GM18868 (cell line): ENCODE results near the gene PLCL1.

Experiments used
- ATAC-seq: cut with Tn5 transposase; IDR thresholded peaks from one replicate; pipeline ENCODE4 v1.9.1; 2021; ENCODE audit warnings: mild to moderate bottlenecking, moderate library complexity; ENCODE audit not compliant: unreplicated experiment

The PLCL1 gene

DNA sequence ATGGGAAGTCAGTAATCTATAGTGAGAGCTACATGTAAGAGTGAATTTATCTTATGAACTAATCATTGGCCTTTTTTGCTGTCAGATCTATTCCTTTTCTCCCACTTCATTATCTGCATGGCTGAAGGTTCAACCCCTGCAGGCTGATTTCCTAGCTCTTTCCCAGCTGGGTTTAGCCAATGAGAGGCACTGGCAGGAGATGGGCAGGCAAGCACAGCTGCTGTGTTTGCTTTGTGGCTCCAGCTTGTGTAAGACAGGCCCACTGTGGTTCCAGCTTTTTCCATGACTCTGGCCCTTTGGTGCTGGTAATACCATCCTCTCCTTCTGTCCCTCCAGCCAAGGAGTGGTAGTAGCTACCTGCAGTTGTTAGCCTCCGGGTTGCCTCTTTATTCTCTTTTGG is 248.8 kb downstream of the PLCL1 start:
- ATAC-seq = no peak

DNA sequence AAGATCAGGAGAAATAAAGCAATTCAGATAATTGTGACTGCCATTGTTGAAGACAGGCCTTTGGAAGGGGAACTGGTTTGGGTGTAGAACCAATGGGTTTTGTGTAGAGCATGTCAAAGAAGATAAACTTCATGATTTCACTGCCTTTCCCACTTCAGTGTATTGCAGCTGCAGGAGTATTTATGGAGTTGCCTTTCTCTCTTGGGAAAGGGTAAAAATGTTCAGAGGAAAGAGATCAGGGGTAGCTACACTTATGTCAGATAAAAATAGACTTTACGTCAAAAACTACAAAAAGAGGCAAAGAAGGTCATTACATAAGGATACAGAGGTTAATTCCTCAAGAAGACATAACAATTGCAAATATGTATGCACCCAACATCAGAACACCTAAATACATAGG is 249.4 kb downstream of the PLCL1 start:
- no peak for ATAC-seq

DNA sequence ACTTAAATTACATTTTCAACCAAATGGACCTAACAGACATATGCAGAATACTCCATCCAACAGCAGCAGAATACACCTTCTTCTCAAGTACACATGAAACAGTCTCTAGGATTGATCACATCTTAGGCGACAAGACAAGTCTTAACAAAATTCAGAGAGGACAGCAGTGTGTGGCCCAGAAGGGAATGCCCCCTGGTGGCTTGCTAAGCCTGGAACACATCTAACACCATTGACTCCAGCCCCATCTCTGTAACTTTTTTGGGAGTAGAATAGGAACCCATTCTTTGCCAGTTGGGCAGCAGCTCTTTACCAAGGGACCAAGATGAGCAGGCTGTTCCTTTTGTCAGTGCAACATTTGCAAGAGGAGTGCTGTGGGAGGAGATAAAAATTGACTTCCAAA is 249.9 kb downstream of the PLCL1 start:
- ATAC-seq = peak; percentile 97

DNA sequence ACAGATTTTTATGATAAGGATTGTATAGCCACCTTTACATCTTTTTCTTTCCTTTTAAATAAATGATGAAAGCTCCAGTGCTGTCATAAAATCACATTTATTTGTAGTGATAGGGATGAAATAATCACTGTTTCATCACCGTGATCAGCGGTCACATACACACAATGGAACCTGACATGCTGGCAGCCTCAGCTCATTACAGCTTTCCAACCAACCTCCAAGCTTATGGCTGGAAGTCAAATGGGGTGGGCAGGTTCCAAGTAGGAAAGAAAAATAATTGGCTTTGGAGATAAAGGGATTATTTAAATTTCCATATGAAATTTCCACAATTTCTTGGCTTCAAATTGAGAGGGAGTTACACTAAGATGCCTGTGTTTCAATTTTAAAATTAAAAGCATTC is 251.3 kb downstream of the PLCL1 start:
- no peak for ATAC-seq

DNA sequence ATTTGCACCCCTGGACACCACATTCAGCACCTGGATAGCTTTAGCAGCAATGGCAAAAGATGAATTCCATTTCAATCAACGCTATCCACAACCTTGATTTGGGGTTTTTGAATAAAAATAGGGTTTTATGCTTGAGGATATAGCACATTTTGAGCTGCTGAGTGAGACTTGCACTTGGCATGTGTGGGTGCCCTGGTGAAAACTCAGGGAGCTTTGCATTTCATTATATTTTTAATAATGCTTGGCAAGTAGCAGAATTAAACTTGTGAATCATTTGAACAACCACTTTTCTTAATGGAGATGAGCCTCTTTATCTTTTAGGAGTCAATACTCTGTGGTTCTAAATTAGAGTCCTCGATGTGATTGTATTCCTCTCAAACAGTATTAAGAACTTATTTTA is 252.4 kb downstream of the PLCL1 start:
- ATAC-seq = no peak

DNA sequence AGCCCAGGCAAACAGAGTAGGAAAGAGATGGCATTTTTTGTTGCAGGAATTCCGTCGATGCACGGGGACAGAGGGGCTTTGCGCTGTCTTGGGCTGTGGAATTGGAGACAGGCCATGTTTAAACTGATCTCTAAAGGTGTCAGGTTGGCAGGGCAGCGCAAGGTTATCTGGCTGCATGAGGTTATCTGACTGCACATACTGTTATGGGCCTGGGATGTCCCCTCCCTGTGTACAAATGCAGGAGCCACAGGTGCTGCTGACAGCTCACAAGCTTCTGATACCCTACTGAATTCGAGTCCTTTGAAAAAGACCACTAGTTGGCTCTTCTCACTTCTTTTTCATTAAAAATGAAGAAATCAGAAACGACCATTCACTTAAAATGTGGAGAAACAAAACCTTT is 255.4 kb downstream of the PLCL1 start:
- no peak for ATAC-seq

DNA sequence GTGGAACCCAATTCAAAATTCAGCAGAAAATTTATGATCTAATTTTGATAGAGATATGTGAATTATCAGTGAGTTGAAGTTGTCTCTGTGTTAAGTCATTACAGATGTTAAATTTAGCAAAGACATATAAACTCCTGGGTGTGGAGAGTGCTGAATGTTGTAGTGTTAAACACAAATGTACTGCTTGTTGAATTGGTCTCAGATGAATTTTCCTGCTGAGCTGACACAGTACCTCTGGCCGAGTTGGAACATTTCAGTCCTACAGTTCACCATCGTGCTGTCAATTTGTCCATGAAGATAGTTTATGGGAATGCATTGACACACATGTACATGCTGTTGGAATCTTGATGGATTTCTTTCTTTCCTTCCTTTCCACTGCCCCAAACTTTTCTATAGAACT is 255.9 kb downstream of the PLCL1 start:
- no peak for ATAC-seq

DNA sequence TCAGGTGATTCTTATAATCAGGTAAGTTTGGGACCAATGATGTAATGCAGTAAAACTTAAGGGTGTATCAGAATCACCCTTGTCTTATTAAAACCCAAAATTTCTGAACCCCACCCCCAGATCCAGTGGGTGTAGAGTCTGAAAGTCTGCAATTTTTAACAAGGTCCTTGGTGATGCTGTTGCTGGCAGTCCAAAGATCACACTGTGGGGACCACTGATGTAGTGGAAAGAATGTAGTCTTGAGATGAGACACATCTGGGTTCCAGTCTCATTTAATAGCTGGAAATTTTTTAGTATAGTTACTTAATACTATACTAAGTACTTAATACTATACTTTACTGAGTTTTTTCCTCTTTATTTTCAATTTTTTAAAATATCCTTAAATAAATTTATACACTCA is 258.4 kb downstream of the PLCL1 start:
- no peak for ATAC-seq

DNA sequence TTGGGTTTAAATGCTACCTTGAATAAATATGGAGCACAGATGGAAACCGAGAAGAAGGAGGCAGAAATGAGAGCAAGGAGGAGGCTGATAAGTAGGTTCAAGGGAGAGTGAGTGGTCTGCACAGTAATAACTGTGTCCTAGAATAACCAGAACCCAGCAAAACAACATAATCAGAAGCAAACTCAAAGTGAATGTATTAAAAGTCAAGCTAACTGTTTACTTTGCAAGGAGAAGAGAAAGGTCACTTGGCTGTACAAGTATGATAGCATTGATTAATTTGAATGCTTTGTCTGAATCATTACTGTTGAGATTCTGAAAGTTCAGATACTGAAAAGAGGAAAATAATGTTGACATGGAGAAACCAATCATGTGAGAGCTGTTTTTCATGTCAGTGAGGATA is 258.8 kb downstream of the PLCL1 start:
- ATAC-seq = no peak

DNA sequence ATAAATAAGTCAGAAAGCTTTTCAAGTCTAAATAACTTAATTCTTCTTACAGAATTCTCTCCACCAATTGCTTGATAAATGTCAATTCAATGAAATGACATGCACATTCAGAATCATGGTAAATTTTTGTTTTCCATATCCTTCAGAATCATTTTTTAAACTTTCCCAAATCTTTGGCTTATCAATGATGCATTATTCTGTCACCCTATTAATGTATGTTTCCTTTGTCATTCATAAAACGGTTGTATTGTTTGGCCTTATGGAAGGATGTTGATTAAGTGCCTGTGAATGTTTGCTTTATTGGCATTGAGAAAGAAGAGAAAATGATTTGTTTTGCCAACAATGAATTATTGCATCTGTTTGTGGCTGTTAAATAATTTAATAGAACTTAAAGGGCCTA is 260.9 kb downstream of the PLCL1 start:
- ATAC-seq = no peak

DNA sequence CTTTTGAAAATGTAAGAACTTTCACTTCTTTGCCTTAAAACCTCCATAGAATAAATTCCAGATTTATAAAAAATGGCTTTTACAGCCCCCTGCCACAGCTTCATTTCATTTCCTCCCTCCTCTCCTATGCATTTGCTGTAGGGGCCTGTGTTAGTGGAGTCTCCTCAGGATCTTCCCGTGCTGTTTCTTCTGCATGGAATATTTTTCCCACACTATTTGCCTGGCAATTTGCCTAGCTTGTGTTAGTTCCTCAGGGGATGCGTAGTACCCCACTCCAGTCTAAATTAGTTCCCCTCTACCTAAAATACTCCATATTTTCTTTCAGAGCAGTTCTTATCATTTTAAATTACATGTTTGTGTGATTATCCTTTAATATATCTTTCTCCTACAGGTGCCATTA is 262.2 kb downstream of the PLCL1 start:
- no peak for ATAC-seq

DNA sequence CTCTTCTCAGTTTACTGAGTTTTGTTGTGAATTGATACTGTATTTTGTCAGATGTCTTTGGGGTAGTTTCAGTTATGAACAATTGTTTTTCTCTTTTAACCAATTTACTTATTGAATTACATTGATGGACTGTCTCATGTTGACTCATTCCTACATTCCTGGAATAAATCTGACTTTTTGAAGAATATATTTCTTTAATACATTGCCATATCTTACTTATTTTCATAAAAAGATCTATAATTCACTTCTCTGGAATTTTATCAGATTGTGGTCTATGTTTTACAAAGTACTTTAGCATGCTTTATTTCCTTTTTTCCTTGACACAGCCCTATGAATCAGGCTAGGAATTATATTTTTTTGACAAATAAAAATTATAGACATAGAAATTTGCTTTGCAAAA is 268.3 kb downstream of the PLCL1 start:
- ATAC-seq = no peak

DNA sequence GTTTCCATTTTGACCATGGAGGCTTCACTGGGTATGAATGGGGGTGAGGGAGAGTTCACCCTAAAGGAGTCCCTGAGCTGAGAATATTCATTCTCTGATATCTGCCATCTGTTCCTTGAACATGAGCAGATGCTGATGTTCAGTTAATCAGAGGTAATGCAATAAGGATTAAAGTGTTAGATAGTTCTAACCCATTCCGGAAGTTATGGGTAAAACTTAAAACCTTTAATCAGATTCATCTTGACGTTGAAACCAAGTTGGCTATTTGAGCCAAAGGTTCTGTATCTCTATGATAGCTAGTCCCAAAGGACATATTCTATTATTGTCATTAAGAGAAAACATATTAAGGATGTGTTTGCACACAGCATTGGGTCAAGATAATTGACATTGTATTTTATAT is 268.9 kb downstream of the PLCL1 start:
- no peak for ATAC-seq

DNA sequence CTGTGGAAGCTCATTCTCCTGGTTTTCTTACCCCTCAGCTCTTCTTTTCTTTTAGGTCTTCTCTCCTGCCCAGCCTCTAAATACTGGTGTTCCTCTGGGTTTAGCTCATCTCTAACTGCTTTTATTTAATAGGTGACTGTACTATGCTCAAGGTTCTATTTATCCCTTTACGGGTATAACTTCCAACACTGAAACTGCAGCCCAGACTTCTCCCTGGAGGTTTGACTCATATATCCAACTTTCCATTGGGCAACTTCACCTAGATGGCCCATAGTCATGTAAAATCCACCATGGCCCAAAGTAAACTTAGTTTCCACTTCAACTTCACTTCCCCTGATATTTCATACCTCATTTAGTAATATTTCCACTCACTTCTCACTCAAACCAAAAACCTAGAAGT is 273.1 kb downstream of the PLCL1 start:
- no peak for ATAC-seq

DNA sequence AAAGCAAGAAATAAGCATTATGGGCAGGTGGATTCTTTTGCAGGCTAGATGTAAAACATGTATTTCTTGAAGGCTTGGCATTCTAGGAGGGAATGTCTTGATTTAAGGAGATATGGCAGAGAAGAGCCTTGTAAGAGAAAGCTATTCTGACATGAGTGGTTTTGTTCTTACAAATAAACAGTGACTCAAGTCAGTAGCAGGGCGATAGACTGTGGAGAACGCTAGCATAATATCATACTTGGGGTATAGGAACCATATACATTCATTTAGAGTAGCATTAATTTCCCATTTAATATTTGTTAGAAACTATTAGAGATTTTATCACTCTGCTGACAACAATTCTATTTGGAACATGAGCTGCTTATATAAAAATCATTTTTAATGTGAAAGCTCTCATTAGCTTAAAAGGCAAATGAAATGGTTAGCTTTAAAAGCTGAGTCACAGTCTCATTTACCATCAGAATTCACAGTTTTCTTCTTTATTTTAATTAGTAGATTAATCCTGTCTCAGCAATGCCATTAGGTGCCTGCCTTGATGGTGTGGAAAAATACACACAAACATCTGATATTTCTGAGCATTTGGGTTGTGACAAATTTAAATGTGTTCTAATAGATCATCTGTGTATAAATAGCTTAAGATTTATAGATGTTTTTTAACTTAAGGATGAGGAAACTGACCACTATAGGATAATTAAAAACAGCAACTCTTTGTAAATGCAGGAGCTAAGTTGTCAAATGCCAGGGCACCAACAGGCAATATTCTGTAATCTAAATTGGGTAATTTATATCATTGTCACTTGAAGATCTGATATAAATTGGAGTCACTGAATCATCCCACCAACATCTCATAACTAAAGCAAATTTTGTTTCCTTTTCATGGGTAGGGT is 276.7 kb downstream of the PLCL1 start:
- ATAC-seq = peak; percentile 82

DNA sequence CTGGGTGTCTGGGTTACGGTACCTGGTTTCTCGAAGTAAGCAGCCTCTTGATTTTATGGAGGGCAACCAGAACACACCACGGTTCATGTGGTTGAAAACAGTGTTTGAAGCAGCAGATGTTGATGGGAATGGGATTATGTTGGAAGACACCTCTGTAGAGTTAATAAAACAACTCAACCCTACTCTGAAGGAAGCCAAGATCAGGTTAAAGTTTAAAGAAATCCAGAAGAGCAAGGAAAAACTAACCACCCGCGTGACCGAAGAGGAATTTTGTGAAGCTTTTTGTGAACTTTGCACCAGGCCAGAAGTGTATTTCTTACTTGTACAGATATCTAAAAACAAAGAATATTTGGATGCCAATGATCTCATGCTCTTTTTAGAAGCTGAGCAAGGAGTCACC is 279.8 kb downstream of the PLCL1 start:
- no peak for ATAC-seq

DNA sequence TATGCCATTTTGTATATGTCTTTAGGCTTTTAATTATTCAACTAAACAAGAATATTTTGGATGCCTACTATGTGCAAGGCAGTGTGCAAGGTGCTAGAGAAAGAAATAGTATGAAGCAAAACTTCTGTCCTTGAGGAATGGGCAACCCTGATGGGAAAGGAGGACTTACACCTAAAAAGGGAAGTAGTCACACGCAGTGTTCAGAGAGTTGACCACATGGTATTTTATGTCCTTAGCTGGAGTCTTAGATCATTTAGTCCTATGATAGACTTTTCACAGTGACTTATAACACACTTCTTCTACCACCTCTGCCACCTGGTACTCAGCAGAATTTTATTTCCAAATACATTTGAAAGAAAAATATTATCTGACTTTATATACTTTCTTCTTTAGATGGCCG is 291.6 kb downstream of the PLCL1 start:
- peak; percentile 47 for ATAC-seq

DNA sequence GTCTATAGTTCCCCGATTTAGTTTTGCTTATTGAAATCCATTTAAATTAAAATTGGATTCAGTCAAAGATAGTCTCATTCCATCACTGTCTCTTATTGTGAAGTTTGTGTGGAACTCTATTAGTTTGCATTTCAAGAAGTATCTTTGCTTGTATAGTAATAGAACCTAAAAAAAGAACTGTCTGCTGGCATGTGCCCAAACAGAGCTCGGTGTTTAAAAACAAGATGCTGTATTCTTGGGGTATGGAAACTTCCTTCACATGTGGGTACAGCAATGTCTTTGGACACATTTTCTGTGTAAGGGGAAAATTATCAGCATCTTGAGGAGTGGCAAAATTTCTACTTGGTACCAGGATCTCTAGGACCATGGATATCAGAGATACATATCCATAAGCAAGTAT is 292.6 kb downstream of the PLCL1 start:
- no peak for ATAC-seq

DNA sequence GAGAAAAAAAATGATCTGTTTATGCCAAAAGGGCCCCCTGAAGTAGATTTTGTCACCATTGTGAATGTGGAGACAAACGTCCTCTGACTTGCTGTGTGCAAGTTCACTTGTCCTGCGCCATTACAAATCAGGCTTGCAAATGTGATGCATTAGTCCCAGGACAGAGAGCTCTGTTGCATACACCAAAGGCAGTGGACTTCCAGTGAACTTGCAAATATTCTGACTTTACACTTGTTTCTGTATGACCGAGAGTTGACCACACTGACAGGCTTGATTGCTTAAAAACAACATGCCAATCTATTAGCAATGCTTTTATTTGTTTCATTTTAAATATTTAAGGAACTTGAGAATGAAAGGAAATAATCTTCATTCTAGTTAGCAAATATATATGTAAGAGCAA is 293.2 kb downstream of the PLCL1 start:
- ATAC-seq = peak; percentile 81

DNA sequence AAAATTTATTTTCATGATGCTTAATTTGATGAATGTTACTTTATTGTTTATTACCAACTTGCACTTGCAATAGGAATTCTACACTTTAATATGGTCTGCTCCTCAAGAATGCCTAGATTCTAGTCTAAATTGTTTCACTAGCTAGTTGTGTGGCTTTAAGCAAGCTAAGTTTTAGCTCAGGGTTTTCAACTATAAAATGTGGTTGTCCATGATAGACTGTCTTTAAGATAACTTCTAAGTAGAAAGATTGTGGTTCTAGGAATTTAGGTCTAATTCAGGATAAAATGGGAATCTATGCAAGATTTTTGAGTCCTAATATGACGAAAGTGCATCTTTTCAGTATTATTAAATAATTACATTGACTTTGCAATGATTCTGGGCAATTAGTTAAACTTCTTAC is 294.0 kb downstream of the PLCL1 start:
- ATAC-seq = no peak

DNA sequence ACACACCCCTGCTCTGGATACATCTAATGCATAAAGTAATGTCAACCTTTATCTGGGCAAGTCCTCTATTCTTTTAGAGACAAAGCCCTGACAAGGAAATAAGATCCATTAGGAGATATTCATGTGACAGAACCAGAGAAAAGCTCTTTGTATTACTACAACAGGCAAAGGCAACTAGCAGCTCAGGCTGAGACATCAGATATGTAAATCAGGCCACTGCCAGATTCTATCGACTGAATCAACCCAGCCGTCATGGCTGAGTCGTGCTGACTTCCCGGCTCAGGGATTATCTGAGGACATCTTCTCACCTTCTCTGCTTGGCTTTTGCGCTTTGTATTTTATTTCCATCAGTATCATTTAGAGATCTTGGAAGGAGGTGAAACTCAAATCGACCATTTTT is 294.5 kb downstream of the PLCL1 start:
- ATAC-seq = no peak

DNA sequence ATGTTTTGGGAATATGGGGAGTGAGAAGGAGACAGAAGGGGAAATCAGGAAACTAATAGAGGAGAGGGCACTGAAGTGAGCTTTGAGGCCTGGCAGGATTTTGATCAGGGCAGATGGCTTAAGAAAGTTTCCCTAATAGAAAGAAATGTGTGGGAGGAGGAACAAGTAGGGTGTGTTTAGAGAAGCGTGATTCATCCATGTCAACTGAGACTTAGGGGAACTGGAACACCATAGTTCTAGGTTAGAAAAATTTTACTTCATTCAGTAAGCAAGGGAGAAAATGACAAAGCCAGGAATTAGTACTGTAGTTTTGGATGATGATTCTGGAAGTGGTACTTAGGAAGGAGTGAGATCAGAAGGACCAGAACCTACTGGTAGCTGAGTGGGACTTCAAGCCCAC is 296.0 kb downstream of the PLCL1 start:
- ATAC-seq = no peak

DNA sequence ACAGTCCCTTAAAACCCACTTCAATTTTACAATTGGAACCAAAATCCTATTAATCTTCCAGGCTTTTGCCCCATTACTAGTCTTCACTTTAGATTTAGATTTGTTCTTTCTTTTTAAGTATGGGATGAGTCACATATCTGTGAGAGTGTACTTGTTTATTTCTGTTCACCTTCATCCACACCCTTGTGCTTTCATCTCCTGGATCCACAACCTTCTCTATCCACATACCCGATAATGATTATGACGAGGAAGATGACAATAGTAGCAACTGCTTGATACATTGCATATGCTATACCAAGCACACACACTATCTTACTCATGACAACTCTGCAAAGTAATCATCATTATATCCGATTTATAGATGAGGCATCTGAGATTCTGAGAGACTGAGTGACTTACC is 297.3 kb downstream of the PLCL1 start:
- ATAC-seq = no peak
